LNCaP clone FGC (cell line): ENCODE measurements around the gene INSYN2B.

Experiments
- DNase-seq: peaks from one replicate; pipeline ENCODE4 v3.0.0-alpha.2; 2011; ENCODE audit warnings: low read depth
- H3K4me3 ChIP-seq: 2 replicates; pipeline ENCODE4 v1.5.1; 2011; ENCODE audit warnings: mild to moderate bottlenecking, low read depth, low read length, control low read depth
- TF ChIP-seq, protein P1 (sequence below): IDR thresholded peaks from 2 replicates; pipeline ENCODE4 v1.5.1; 2012; ENCODE audit warnings: mild to moderate bottlenecking; ENCODE audit not compliant: control insufficient read depth, insufficient read depth; ENCODE audit errors: extremely low read depth

The INSYN2B gene

GRCh38 chr5:169814522-169814921 lies 165.8 kb downstream of the INSYN2B start:
- DNase-seq: no peak
- no peak overlapping the region for H3K4me3 ChIP-seq
- TF ChIP-seq, protein P1, sequence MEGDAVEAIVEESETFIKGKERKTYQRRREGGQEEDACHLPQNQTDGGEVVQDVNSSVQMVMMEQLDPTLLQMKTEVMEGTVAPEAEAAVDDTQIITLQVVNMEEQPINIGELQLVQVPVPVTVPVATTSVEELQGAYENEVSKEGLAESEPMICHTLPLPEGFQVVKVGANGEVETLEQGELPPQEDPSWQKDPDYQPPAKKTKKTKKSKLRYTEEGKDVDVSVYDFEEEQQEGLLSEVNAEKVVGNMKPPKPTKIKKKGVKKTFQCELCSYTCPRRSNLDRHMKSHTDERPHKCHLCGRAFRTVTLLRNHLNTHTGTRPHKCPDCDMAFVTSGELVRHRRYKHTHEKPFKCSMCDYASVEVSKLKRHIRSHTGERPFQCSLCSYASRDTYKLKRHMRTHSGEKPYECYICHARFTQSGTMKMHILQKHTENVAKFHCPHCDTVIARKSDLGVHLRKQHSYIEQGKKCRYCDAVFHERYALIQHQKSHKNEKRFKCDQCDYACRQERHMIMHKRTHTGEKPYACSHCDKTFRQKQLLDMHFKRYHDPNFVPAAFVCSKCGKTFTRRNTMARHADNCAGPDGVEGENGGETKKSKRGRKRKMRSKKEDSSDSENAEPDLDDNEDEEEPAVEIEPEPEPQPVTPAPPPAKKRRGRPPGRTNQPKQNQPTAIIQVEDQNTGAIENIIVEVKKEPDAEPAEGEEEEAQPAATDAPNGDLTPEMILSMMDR: no peak
